Neuronal stem cell (in vitro differentiated cells): ENCODE results near the gene ABLIM1.

ENCODE experiments used
- DNase-seq: peaks from one replicate; pipeline ENCODE4 v3.0.0-alpha.2; 2013; ENCODE audit warnings: low spot score
- H2AFZ ChIP-seq: one replicate; pipeline ENCODE4 v1.6.1; 2013; ENCODE audit warnings: mild to moderate bottlenecking, low read length, inconsistent platforms
- H2AK5ac ChIP-seq: 2 replicates; pipeline ENCODE4 v1.6.1; 2013; ENCODE audit warnings: low read depth, mild to moderate bottlenecking, inconsistent platforms, low read length, moderate library complexity, mixed read lengths
- H2BK120ac ChIP-seq: 2 replicates; pipeline ENCODE4 v1.6.1; 2013; ENCODE audit warnings: low read depth, mild to moderate bottlenecking, inconsistent platforms, low read length, moderate library complexity, mixed read lengths
- H2BK12ac ChIP-seq: one replicate; pipeline ENCODE4 v1.6.1; 2013; ENCODE audit warnings: low read length, inconsistent platforms
- H2BK15ac ChIP-seq: 2 replicates; pipeline ENCODE4 v1.6.1; 2013; ENCODE audit warnings: mild to moderate bottlenecking, low read length, inconsistent platforms, mixed read lengths
- H2BK5ac ChIP-seq: one replicate; pipeline ENCODE4 v1.6.1; 2013; ENCODE audit warnings: inconsistent platforms, mild to moderate bottlenecking, low read length, moderate library complexity
- H3K14ac ChIP-seq: one replicate; pipeline ENCODE4 v1.6.1; 2013; ENCODE audit warnings: low read length, inconsistent platforms
- H3K18ac ChIP-seq: 2 replicates; pipeline ENCODE4 v1.6.1; 2013; ENCODE audit warnings: low read length, inconsistent platforms
- H3K23ac ChIP-seq: 2 replicates; pipeline ENCODE4 v1.6.1; 2013; ENCODE audit warnings: low read depth, mild to moderate bottlenecking, mixed read lengths, low read length, inconsistent platforms; ENCODE audit not compliant: poor library complexity
- H3K27ac ChIP-seq: replicated peaks from 3 replicates; pipeline ENCODE4 v1.5.1; 2013; ENCODE audit warnings: low read length, inconsistent platforms
- H3K27me3 ChIP-seq, 3 experiments: 2 replicates each; pipeline ENCODE4 v1.6.1; 2013; ENCODE audit warnings: low read length in 3 of 3, mild to moderate bottlenecking in 2 of 3, inconsistent platforms in 1 of 3, low read depth in 1 of 3, mixed read lengths in 1 of 3, moderate library complexity in 1 of 3; ENCODE audit not compliant: control insufficient read depth in 3 of 3, insufficient read depth in 3 of 3
- H3K36me3 ChIP-seq, 2 donors: replicated peaks in 1 of 2; 2 replicates each; pipeline ENCODE4 v1.6.1; 2013; ENCODE audit warnings: low read length in 2 of 2; ENCODE audit not compliant: control insufficient read depth in 2 of 2, insufficient read depth in 2 of 2
- H3K4ac ChIP-seq: 2 replicates; pipeline ENCODE4 v1.6.1; 2013; ENCODE audit warnings: inconsistent platforms, mild to moderate bottlenecking, low read length, moderate library complexity
- H3K4me1 ChIP-seq, 2 donors: 1 replicate in 1 of 2; 2 replicates in 1 of 2; pipeline ENCODE4 v1.6.1; 2013; ENCODE audit warnings: low read length in 2 of 2, low read depth in 1 of 2; ENCODE audit not compliant: control insufficient read depth in 2 of 2, insufficient read depth in 1 of 2
- H3K4me2 ChIP-seq: one replicate; pipeline ENCODE4 v1.6.1; 2013; ENCODE audit warnings: mild to moderate bottlenecking, low read length, inconsistent platforms; ENCODE audit not compliant: insufficient read depth, poor library complexity, severe bottlenecking
- H3K4me3 ChIP-seq, 2 donors: 2 replicates each; pipeline ENCODE4 v1.5.1; 2013; ENCODE audit warnings: low read length in 2 of 2, mild to moderate bottlenecking in 2 of 2, inconsistent platforms in 1 of 2, moderate library complexity in 1 of 2
- H3K79me1 ChIP-seq: one replicate; pipeline ENCODE4 v1.6.1; 2013; ENCODE audit warnings: low read depth, mild to moderate bottlenecking, inconsistent platforms, low read length, moderate library complexity
- H3K9ac ChIP-seq: one replicate; pipeline ENCODE4 v1.6.1; 2013; ENCODE audit warnings: mild to moderate bottlenecking, low read depth, low read length, inconsistent platforms; ENCODE audit not compliant: poor library complexity
- H3K9me3 ChIP-seq, 2 donors: replicated peaks in 1 of 2; 2 replicates each; pipeline versions ENCODE3 to v1.6.1; 2013; ENCODE audit warnings: low read length in 2 of 2, mild to moderate bottlenecking in 2 of 2, inconsistent platforms in 1 of 2, low read depth in 1 of 2, mixed read lengths in 1 of 2, moderate library complexity in 1 of 2; ENCODE audit not compliant: control insufficient read depth in 2 of 2, insufficient read depth in 1 of 2
- H4K8ac ChIP-seq: one replicate; pipeline ENCODE4 v1.6.1; 2013; ENCODE audit warnings: low read depth, mild to moderate bottlenecking, inconsistent platforms, low read length, moderate library complexity
- H4K91ac ChIP-seq: one replicate; pipeline ENCODE4 v1.6.1; 2013; ENCODE audit warnings: low read length, low read depth, mild to moderate bottlenecking, inconsistent platforms; ENCODE audit not compliant: poor library complexity
- WGBS, 2 donors: extraction: QIAGEN DNeasy Blood & Tissue Kit; methylation state at CpG; one replicate each; pipeline ENCODE4 v1.1.7; 2013; ENCODE audit warnings: missing lambda C conversion rate in 2 of 2, mixed read lengths in 1 of 2; ENCODE audit not compliant: insufficient read length in 2 of 2, insufficient replicate concordance in 1 of 2; ENCODE audit errors: extremely low coverage in 2 of 2; 5-methylcytosine and 5-hydroxymethylcytosine counted together

ABLIM1 gene

DNA sequence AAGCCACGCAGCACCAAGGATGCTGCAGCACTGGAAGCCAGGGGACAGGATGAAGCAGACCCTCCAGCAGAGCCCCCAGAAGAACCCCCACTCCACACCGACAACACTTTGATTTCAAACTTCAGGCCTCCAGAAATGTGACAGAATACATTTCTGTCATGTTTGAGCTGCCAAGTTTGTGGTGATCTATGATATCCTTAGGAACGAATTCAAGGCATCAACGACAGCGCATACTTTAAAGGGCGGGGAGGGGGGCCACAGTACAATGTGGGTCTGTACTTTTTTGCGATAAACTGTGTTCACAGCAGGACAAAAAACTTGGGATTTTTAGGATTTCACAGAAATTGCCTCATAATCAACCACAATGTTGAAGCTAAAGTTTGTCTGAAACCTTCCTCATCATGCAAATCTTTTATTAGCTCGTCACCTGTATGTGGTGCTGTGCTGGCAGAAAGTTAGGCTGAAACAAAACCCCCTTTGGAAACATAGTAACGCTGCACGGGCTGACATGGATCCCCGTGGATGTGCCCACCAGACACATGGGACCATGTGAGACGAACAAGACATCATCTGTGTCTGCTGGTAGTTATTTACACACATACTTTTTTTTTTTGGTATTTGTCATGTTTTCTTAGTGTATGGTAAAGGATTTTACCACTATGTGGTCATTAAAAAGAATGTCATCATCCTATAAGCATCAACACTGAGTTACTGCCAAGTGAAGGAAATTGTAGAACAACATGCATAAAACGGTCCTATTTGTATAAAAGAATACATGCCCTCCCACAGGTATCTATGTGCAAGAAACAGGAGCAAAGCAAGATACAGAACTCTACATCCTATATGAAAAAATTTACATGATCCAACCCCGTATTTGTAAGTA, 140.5 kb downstream of the ABLIM1 start:
- H2BK15ac ChIP-seq, result no peak overlapping the region
- no peak overlapping the region for H3K4me3 ChIP-seq
- H3K18ac ChIP-seq, result no peak overlapping the region

DNA sequence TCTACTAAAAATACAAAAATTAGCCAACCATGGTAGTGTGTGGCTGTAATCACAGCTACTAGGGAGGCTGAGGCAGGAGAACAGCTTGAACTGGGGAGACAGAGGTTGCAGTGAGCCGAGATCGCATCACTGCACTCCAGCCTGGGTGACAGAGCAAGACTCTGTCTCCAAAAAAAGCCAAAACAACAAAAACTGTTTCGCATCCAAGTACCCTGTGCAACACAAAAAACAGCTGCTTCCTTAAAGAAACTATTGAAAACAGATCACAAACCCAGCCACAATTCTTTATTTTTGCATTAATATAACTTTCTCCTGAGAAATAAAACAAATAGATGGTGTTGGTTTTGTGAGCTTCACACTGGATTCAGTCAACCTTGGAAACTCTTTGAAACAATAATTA, 141.7 kb downstream of the ABLIM1 start:
- Histone ChIP-seq H4K8ac (no peak overlapping the region), H3K27me3 (no peaks in the 10 kb centered on the region), H3K9me3 (no peaks in the 10 kb centered on the region), H2AK5ac (no peak overlapping the region), H3K27ac (peak overlapping the region; percentile 45), H3K23ac (no peak overlapping the region), H3K9ac (no peak overlapping the region), H2BK5ac (no peak overlapping the region), H3K36me3 (peaks cover 0 to 28% of the 10 kb centered on the region in 2 donors), H3K14ac (no peak overlapping the region), H2BK12ac (no peak overlapping the region), H3K4me3 (no peak overlapping the region), H2BK120ac (no peak overlapping the region), H4K91ac (no peak overlapping the region), H3K79me1 (no peaks in the 10 kb centered on the region), H3K18ac (no peak overlapping the region), H3K4me1 (peaks cover 22 to 24% of the 10 kb centered on the region in 2 donors), H3K4me2 (no peak overlapping the region), H2BK15ac (no peak overlapping the region), H2AFZ (no peak overlapping the region), H3K4ac (no peak overlapping the region)
- no CpG with 5 or more reads among the region's 3 CpGs for WGBS, 2 donors
- DNase-seq, result no peak

More for the DNA sequence above, 140.5 kb downstream of the ABLIM1 start:
- WGBS, 2 donors, result no CpG with 5 or more reads among the region's 14 CpGs
- Histone ChIP-seq H3K27me3 (no peaks in the 10 kb centered on the region), H3K4me1 (peaks cover 27 to 32% of the 10 kb centered on the region in 2 donors), H2BK5ac (no peak overlapping the region), H3K27ac (peak overlapping the region; percentile 45), H2BK120ac (no peak overlapping the region), H3K4me2 (no peak overlapping the region), H2AFZ (no peak overlapping the region), H3K79me1 (no peaks in the 10 kb centered on the region), H4K91ac (no peak overlapping the region), H4K8ac (no peak overlapping the region), H3K36me3 (peaks cover 0 to 27% of the 10 kb centered on the region in 2 donors), H3K14ac (no peak overlapping the region), H2BK12ac (no peak overlapping the region), H3K4ac (no peak overlapping the region), H3K9ac (no peak overlapping the region), H3K9me3 (no peaks in the 10 kb centered on the region), H2AK5ac (no peak overlapping the region), H3K23ac (no peak overlapping the region)
- DNase-seq, result no peak

DNA sequence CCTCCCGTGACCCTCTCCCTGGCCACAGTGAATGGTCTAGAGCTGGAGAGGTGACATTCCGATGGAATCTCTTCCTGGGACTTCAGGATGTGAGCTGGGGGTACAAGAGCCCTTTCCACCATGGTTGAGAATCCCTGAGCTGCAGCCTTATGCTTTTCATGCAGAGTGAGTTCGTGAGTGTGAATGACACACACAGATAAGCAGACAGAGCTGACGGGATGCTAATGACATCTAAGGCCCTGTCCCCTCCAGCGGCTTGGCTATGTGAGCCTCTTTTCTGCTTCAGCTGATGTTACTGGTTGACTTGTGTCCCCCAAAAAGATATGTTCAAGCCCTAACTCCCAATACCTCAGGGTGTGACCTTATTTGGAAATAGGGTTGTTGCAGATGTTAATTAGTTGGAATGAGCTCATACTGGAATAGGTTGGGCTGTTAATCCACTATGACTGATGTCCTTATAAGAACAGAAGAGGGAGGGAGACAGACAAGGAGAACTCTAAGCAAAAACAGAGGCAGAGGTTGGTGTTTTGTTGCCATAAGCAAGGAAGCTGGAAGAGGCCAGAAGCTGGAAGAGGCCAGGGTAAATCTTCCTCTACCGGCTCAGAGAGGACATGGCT, 142.7 kb downstream of the ABLIM1 start:
- Histone ChIP-seq H2BK120ac (no peak overlapping the region), H3K14ac (no peak overlapping the region), H3K36me3 (peaks cover 0 to 20% of the 10 kb centered on the region in 2 donors), H3K79me1 (no peaks in the 10 kb centered on the region), H4K91ac (no peak overlapping the region), H2AFZ (no peak overlapping the region), H3K4me2 (no peak overlapping the region), H3K23ac (no peak overlapping the region), H3K27me3 (no peaks in the 10 kb centered on the region), H2BK5ac (no peak overlapping the region), H2BK12ac (no peak overlapping the region), H4K8ac (no peak overlapping the region), H2AK5ac (no peak overlapping the region), H3K27ac (no peak overlapping the region), H3K4me1 (peaks cover 22 to 24% of the 10 kb centered on the region in 2 donors), H3K18ac (no peak overlapping the region), H3K4ac (no peak overlapping the region), H3K9me3 (no peaks in the 10 kb centered on the region), H2BK15ac (no peak overlapping the region), H3K9ac (peak overlapping the region; percentile 35), H3K4me3 (no peak overlapping the region)
- no peak for DNase-seq
- no CpG with 5 or more reads among the region's 6 CpGs for WGBS, 2 donors

DNA sequence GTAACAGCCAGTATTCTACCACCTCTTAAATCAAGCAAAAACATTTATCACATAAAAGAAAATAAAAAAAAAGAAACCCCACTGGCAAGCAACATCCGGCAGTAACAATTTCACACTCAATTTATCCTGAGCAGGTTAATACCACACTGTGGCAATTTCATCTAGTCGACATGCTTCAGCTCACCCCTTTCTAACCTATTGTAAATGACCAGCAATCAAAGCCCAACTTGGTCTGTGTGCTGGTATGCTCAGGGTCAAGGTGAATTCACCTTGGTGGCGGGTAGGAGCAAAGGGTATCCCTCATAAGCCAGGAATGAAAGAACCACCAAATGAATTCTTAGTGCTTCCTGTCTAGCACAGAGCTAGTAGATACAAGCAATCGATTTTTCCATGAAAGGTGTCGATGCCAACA, 144.7 kb downstream of the ABLIM1 start:
- H2BK15ac ChIP-seq, result no peak overlapping the region
- H3K9me3 ChIP-seq, result peaks cover 0 to 5% of the 10 kb centered on the region in 2 donors
- no peak overlapping the region for H3K23ac ChIP-seq
- no peaks in the 10 kb centered on the region for H3K79me1 ChIP-seq
- H3K27me3 ChIP-seq, result no peaks in the 10 kb centered on the region
- H2BK120ac ChIP-seq, result no peak overlapping the region
- H3K9ac ChIP-seq, result no peak overlapping the region
- H2AK5ac ChIP-seq, result no peak overlapping the region
- H3K4me1 ChIP-seq, result peaks cover 18 to 19% of the 10 kb centered on the region in 2 donors
- H3K36me3 ChIP-seq, result peaks cover 2 to 20% of the 10 kb centered on the region in 2 donors
- no CpG with 5 or more reads among the region's 5 CpGs for WGBS, 2 donors
- no peak overlapping the region for H3K14ac ChIP-seq
- no peak overlapping the region for H3K4ac ChIP-seq
- no peak overlapping the region for H4K8ac ChIP-seq
- no peak overlapping the region for H2BK12ac ChIP-seq
- H4K91ac ChIP-seq, result no peak overlapping the region
- no peak overlapping the region for H3K27ac ChIP-seq
- no peak overlapping the region for H2AFZ ChIP-seq
- DNase-seq, result no peak
- no peak overlapping the region for H2BK5ac ChIP-seq
- H3K4me3 ChIP-seq, result no peak overlapping the region
- H3K18ac ChIP-seq, result no peak overlapping the region
- H3K4me2 ChIP-seq, result no peak overlapping the region
